H1 (cell line): ENCODE data around the gene FBXO8. TPM values are rescaled to one million over a fixed set of nuclear protein-coding genes. Genes with fewer than 3 reads are reported as not detected.

Experiments used
- CTCF ChIP-seq, 3 experiments: IDR thresholded peaks; 1 replicate in 2 of 3; 2 replicates in 1 of 3; pipeline versions ENCODE4 v1.5.1 to v1.6.1; 2011; ENCODE audit warnings: low read length in 3 of 3, mild to moderate bottlenecking in 3 of 3, inconsistent platforms in 2 of 3, low read depth in 1 of 3, moderate library complexity in 1 of 3; ENCODE audit not compliant: insufficient read depth in 1 of 3; ENCODE audit errors: control extremely low read depth in 1 of 3
- SIN3A ChIP-seq, 2 experiments: IDR thresholded peaks in 1 of 2; conservative IDR thresholded peaks in 1 of 2; 2 replicates each; pipeline ENCODE4 v1.6.1; 2011 to 2012; ENCODE audit warnings: low read length in 2 of 2, improper control_type of control experiment in 1 of 2, low read depth in 1 of 2, mild to moderate bottlenecking in 1 of 2
- polyA plus RNA-seq, 7 experiments: library from polyadenylated mRNA; depleted of rRNA in 3 of 7; stranded (reverse) in 5 of 7; unstranded in 2 of 7; fragments of >200 nt in 5 of 7; fragments of 200-250 nt in 2 of 7; gene quantifications; 1 replicate in 5 of 7; 2 replicates in 1 of 7; 4 replicates in 1 of 7; pipeline versions ENCODE4 v1.2.1 to v1.2.3, GENCODE V29; 2011 to 2013; ENCODE audit warnings: missing spikeins in 2 of 7, mixed read lengths in 2 of 7
- total RNA-seq: library from RNA; stranded (reverse); fragmentation: NEBNext Ultra II Directional; extraction: Animal tissue kit (Norgen Biotek cat#: 25700); gene quantifications from 2 replicates; pipeline ENCODE4 v1.2.1, GENCODE V29; 2021

Gene FBXO8
- total and polyA plus RNA-seq, 2 of the 8 experiments (the other 6 are each of a cell fraction or from before 2014, with no cell fraction given) = 5.1 to 7.5 TPM

GRCh38 chr4:174255374-174255773 lies 28.1 kb downstream of the FBXO8 start (continued):
- TF ChIP-seq CTCF (IDR thresholded peaks at IDR 0.05; ENCODE audit: control extremely low read depth in 1 of 3, insufficient read depth in 1 of 3, low read depth in 1 of 3, low read length in 3 of 3) (no peak), SIN3A (conservative IDR thresholded peaks at IDR 0.05 in 1 of 2, IDR thresholded peaks at IDR 0.05 in 1 of 2; ENCODE audit: low read depth in 1 of 2, low read length in 2 of 2) (no peak)
